SK-N-MC (cell line): Measurements from ENCODE around the gene PRDM16.
"Not testable (repeated sequence)": the region's sequence is repeated elsewhere in the genome, so short reads cannot be mapped to it uniquely, and the experiment has no call there.

Experiments
- DNase-seq: peaks from one replicate; pipeline ENCODE4 v3.0.0-alpha.2; 2011; ENCODE audit warnings: low read depth, low spot score
- H3K27ac ChIP-seq: fragments of 200-600 bp; sonication (generic); 2 replicates; pipeline ENCODE4 v1.5.1; 2016; ENCODE audit warnings: mixed run types
- H3K36me3 ChIP-seq: fragments of 200-600 bp; sonication (generic); 2 replicates; pipeline ENCODE4 v1.6.1; 2017; ENCODE audit warnings: antibody characterized with exemption, low read length, mixed read lengths; ENCODE audit not compliant: insufficient read depth
- H3K4me3 ChIP-seq: fragments of 200-600 bp; sonication (generic); 2 replicates; pipeline ENCODE4 v1.5.1; 2016
- H3K9ac ChIP-seq: fragments of 200-600 bp; sonication (generic); 2 replicates; pipeline ENCODE4 v1.8.0; 2017; ENCODE audit warnings: mixed run types, mixed read lengths; ENCODE audit not compliant: insufficient read length
- H3K9me3 ChIP-seq: fragments of 200-600 bp; sonication (generic); 2 replicates; pipeline ENCODE4 v1.6.1; 2017; ENCODE audit warnings: low read depth, mild to moderate bottlenecking, antibody characterized with exemption, low read length, moderate library complexity, mixed read lengths
- EZH2 ChIP-seq: fragments of 200-600 bp; sonication (generic); IDR thresholded peaks from one replicate; pipeline ENCODE4 v1.6.1; 2017; ENCODE audit warnings: antibody characterized with exemption
- FOXP2 ChIP-seq: optimal IDR thresholded peaks from 2 replicates; pipeline ENCODE3; 2011; ENCODE audit warnings: mild to moderate bottlenecking, moderate library complexity; ENCODE audit not compliant: insufficient read depth; ENCODE audit errors: extremely low read length, control extremely low read depth
- POLR2AphosphoS5 ChIP-seq: IDR thresholded peaks from 2 replicates; pipeline ENCODE4 v1.6.1; 2012; ENCODE audit warnings: mild to moderate bottlenecking, low read depth, low read length, borderline replicate concordance

Gene PRDM16

DNA sequence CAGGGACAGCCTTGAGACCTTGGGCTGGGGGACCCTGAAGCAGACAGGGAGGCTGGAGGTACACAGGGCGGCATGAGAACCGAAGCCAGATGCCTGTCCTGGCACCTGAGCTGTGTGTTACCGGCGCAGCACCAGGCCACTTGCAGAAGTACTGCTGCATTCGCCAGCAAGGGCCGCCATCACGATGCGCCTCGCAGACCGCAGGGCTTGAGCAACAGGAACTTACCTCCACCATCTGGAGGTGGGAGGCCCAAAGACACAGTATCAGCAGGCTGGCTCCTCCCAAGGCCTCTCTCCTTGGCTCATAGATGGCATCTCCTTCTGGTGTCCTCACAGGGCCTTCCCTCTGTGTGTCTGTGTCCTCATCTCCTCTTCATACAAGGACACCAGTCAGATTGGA lies 90.1 kb downstream of the PRDM16 start:
- H3K9ac ChIP-seq: no peak overlapping the region
- DNase-seq: no peak
- TF ChIP-seq EZH2 (no peak), FOXP2 (no peak), POLR2AphosphoS5 (no peak)
- H3K27ac ChIP-seq: no peak overlapping the region
- H3K36me3 ChIP-seq: no peaks in the 10 kb centered on the region
- H3K4me3 ChIP-seq: no peak overlapping the region
- no peaks in the 10 kb centered on the region for H3K9me3 ChIP-seq

DNA sequence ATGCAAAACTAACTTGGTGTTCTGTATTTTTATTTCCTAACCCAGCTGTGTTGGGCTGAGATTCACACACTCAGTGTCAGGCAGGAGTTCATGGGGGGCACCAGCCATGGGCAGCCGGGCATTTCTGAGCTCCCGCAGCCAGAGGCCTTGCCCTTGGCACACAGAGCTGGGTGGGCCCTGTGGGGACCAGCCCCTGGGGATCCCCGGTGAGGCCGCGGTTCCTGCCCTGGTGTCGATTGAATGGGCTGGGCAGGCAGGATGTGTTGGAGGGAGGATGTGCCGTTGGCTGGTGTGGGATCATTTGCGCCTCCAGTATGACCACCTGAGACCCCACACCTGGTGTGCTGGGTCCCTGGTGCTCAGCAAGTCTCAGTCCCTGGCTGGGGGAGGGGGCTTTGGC lies 91.0 kb downstream of the PRDM16 start:
- Histone ChIP-seq H3K36me3 (no peaks in the 10 kb centered on the region), H3K9me3 (no peaks in the 10 kb centered on the region), H3K4me3 (no peak overlapping the region), H3K9ac (no peak overlapping the region), H3K27ac (no peak overlapping the region)
- no peak for TF ChIP-seq FOXP2
- TF ChIP-seq EZH2: no peak
- TF ChIP-seq POLR2AphosphoS5: no peak
- no peak for DNase-seq

DNA sequence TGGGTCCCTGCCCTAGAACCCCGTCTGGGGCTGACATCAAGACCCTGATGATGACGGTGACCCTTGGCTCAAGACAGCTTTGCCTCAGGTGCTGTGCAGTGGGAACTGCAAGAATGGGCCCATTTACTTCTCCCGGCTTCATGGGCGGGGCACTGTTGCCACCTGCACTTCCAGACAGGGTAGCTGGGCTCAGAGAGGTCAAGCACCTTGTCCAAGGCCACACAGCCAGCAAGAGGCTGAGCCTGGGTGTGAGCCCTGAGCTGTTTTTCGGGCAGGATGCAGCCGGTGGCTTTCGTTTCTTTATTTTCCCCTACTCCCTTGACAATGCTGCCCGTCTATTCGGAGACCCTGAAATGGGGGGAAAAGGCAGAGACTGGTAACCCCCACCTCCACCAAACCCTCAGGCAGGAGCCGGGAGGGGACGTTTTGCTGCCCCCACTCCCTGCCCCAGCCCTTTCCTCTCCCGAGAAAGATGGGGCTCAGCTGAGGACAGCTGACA lies 91.7 kb downstream of the PRDM16 start:
- Histone ChIP-seq H3K27ac (no peak overlapping the region), H3K36me3 (no peaks in the 10 kb centered on the region), H3K4me3 (no peak overlapping the region), H3K9me3 (no peaks in the 10 kb centered on the region), H3K9ac (no peak overlapping the region)
- DNase-seq: no peak
- TF ChIP-seq EZH2 (no peak), FOXP2 (no peak), POLR2AphosphoS5 (no peak)

DNA sequence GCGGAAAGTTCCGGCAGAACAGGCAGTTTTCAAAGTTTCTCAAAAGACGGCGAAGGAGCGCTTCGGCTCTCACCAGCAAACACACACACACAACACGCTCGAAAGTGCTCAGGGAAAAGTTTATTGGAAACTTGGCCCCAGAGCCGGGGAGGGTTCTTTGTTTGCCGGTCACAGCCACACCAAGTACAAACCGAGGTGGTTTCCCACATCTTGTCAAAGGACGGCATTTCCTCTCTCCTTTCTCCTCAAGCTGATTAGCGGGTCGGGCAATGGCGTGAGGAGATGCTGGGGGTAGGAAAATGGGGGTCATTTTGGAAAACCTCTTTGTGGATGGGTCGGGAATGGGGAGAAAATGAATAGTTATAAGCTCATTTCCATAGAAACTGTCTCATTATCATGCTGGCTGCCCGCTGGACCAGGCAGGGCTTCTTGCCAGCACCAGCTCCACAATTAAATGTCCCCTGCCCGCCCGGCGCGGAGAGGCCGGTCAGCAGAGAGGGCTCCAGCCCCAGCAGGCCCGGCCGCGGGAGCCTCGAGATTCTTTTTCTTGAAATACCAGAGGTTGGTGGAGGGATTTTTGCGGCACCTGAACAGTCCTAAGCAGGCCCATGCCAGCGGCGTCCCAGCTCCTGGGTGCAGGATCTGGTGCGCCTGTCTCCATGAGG lies 92.3 kb downstream of the PRDM16 start:
- Histone ChIP-seq H3K27ac (no peak overlapping the region), H3K9ac (no peak overlapping the region), H3K36me3 (no peaks in the 10 kb centered on the region), H3K4me3 (no peak overlapping the region), H3K9me3 (no peaks in the 10 kb centered on the region)
- TF ChIP-seq FOXP2 (no peak), EZH2 (peak; percentile 66), POLR2AphosphoS5 (no peak)
- DNase-seq: no peak

DNA sequence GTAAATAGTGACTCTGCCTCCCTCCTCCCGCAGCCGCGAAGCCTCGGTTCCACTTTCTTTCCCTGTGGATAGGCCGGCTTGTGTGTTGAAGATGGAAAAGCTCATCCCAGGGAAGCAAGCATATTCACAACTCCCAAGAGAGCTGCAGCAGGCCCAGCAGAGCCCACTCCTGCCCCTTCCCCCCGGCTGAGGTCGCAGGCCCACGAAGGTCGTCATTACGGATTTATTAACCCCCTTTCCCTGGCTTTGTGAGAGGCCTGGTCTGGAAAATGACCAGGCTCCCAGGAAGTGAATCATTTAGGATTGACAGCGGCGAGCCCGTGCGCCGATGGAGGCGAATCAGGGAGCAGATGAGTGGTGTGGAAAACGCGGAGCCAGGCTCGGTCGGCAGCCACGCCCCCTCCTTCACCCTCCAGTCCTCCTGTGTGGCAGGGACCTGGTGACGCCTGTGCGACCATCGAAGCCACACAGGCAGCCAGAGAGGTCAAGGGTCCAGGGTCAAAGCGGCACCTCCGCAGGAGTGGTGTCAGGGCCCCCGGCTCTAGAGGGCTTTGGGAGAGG lies 93.4 kb downstream of the PRDM16 start:
- Histone ChIP-seq H3K36me3 (no peaks in the 10 kb centered on the region), H3K4me3 (no peak overlapping the region), H3K9ac (no peak overlapping the region), H3K9me3 (no peaks in the 10 kb centered on the region), H3K27ac (no peak overlapping the region)
- no peak for TF ChIP-seq POLR2AphosphoS5
- TF ChIP-seq FOXP2: no peak
- no peak for TF ChIP-seq EZH2
- no peak for DNase-seq

DNA sequence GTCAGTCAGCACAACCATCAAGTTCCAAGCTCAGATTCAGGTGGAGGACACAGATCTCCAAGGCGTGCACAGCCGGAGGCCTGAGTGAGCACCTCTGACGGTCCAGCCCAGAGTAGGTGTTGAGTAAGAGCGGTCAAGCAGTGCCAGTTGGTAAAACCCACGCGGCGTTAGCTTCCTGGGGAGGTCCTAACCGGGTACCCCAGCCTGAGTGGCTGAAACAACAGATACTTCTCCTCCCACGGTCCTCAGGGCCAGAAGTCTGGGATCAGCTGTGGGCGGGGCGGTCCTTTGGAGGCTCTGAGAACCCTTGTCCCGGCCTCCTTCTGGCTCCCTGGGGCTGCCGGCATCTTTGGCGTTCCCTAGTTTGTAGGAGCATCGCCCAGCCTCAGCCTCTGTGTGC lies 94.4 kb downstream of the PRDM16 start:
- Histone ChIP-seq H3K27ac (no peak overlapping the region), H3K9ac (no peak overlapping the region), H3K9me3 (no peaks in the 10 kb centered on the region), H3K4me3 (no peak overlapping the region), H3K36me3 (no peaks in the 10 kb centered on the region)
- TF ChIP-seq POLR2AphosphoS5 (no peak), FOXP2 (no peak), EZH2 (no peak)
- no peak for DNase-seq

DNA sequence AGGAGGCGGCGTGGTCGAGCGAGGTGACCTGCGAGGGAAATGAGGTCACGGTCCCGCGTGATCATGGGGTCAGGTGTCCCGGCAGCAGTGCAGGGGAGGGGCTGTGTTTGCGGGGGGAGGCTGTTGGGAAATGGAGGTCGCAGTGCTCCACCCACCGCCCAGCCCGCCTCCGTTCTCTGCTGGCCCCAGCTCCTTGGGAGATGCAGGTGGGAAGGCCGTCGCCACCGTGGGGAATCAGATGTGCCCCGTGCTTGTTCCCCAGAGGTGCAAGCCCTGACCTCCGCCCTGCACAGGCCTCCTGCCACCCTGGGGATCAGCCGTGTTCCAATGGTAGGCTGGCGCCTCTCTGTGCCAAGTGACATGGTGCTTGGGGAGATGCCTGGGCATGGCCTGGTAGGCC lies 95.7 kb downstream of the PRDM16 start:
- Histone ChIP-seq H3K36me3 (no peaks in the 10 kb centered on the region), H3K9ac (no peak overlapping the region), H3K27ac (no peak overlapping the region), H3K4me3 (no peak overlapping the region), H3K9me3 (no peaks in the 10 kb centered on the region)
- no peak for TF ChIP-seq FOXP2
- no peak for TF ChIP-seq POLR2AphosphoS5
- TF ChIP-seq EZH2: no peak
- no peak for DNase-seq

DNA sequence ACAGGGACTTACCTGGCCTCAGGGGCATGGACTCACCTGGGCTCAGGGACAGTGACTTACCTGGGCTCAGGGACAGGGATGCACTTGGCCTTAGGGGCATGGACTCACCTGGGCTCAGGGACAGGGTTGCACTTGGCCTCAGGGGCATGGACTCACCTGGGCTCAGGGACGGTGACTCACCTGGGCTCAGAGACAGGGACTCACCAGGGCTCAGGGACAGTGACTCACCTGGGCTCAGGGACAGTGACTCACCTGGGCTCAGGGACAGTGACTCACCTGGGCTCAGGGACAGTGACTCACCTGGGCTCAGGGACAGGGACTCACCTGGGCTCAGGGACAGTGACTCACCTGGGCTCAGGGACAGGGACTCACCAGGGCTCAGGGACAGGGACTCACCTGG lies 96.2 kb downstream of the PRDM16 start:
- not testable (repeated sequence) for H3K9me3 ChIP-seq, H3K36me3 ChIP-seq, H3K9ac ChIP-seq, H3K4me3 ChIP-seq, DNase-seq, H3K27ac ChIP-seq

DNA sequence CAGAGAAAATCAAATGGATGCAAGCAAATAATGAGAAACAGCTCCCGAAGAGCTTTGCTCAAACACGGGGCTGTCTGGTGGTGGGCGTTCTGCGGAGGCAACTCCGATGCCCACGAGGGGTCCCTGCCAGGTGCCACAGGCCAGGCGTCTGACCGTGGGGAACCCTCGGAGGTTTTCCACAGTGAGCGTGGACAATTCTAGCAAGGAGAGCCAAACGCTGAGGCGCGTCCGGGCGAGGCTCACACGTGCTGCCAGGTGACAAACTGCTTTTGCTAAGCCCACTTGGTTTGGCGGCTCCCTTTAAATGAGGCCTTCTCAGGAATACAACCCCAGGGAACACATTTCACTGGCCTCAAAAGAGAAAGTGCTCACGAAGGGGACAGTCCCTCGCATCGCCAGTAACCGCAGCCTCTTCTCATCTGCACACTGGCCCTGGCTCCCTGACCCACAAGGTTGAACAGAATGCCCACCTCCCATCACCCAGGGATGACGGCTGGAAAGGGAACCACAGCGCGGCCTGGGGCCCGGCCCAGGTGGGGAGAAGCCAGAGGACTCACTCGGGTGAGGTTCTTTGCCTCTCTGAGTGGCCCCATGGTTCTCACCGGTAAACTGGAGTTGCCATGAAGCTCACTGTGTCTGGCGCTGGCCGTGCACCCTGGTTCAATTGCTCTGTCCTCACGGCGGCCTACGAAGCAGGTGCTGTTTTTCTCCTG lies 97.4 kb downstream of the PRDM16 start:
- no peak for DNase-seq
- no peaks in the 10 kb centered on the region for H3K36me3 ChIP-seq
- H3K27ac ChIP-seq: no peak overlapping the region
- H3K9ac ChIP-seq: no peak overlapping the region
- TF ChIP-seq FOXP2 (no peak), POLR2AphosphoS5 (no peak), EZH2 (no peak)
- no peak overlapping the region for H3K4me3 ChIP-seq
- no peaks in the 10 kb centered on the region for H3K9me3 ChIP-seq
